Mucosa of stomach (tissue), 1 donor: ENCODE results near the gene F13A1.

Experiments used
- H3K27me3 ChIP-seq: one replicate; pipeline ENCODE4 v1.7.0; 2013; ENCODE audit warnings: mild to moderate bottlenecking, low read length; ENCODE audit not compliant: control insufficient read depth, insufficient read depth
- H3K36me3 ChIP-seq: one replicate; pipeline ENCODE4 v1.7.0; 2013; ENCODE audit warnings: low read length; ENCODE audit not compliant: control insufficient read depth, insufficient read depth
- H3K4me1 ChIP-seq: one replicate; pipeline ENCODE4 v1.7.0; 2013; ENCODE audit warnings: mild to moderate bottlenecking, low read length; ENCODE audit not compliant: control insufficient read depth, insufficient read depth
- H3K4me3 ChIP-seq: one replicate; pipeline ENCODE4 v1.7.0; 2013; ENCODE audit warnings: low read length
- H3K9ac ChIP-seq: one replicate; pipeline ENCODE4 v1.7.0; 2013; ENCODE audit warnings: mild to moderate bottlenecking, low read length, moderate library complexity
- H3K9me3 ChIP-seq: one replicate; pipeline ENCODE4 v1.7.0; 2013; ENCODE audit warnings: mild to moderate bottlenecking, low read length, moderate library complexity; ENCODE audit not compliant: control insufficient read depth
- donor health status: Pancreatic carcinoma.

F13A1 gene

DNA sequence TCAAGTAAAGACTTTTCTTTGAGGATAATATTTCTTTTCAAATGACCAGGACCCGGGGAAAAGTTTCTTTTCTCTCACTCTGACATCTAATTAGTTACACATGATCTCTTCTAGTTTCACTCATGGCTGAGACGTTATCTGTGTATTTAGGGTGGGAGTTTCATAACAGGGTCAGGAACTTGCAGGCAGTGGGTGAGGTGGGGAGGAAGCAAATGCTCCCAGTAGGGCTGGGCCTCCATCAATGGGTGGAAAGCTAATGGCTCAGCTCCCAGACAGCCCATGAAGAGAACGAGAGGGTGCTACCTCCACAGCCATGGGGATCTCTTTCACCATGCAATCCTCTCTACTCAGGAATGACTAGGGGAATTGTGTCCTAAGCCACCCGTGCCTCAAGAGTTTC is 119.3 kb downstream of the F13A1 start:
- Histone ChIP-seq H3K4me3 (no peak overlapping the region), H3K4me1 (no peaks in the 10 kb centered on the region), H3K9me3 (no peaks in the 10 kb centered on the region), H3K36me3 (no peaks in the 10 kb centered on the region), H3K27me3 (no peaks in the 10 kb centered on the region), H3K9ac (no peak overlapping the region)

DNA sequence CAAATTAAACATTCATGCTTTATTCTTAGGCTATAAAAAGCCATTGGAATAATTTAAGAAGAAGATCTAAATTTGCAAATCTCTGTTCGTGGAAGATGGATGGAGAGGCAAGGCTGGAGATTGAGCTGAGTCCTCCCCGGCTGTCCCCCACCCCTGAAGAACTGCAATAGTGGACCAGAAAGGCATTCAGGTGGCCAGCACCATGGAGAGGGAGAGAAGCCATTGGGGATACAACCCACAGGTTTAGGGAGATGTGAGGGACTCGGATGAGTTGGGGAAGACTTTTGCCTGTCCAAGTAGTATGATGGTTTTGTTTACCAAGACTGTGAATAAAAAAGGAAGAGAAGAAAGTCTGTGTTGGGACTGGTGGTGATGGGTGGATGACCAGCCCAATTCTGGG is 120.8 kb downstream of the F13A1 start:
- no peak overlapping the region for H3K9ac ChIP-seq
- H3K36me3 ChIP-seq, result no peaks in the 10 kb centered on the region
- no peaks in the 10 kb centered on the region for H3K27me3 ChIP-seq
- H3K9me3 ChIP-seq, result no peaks in the 10 kb centered on the region
- no peak overlapping the region for H3K4me3 ChIP-seq
- no peaks in the 10 kb centered on the region for H3K4me1 ChIP-seq

DNA sequence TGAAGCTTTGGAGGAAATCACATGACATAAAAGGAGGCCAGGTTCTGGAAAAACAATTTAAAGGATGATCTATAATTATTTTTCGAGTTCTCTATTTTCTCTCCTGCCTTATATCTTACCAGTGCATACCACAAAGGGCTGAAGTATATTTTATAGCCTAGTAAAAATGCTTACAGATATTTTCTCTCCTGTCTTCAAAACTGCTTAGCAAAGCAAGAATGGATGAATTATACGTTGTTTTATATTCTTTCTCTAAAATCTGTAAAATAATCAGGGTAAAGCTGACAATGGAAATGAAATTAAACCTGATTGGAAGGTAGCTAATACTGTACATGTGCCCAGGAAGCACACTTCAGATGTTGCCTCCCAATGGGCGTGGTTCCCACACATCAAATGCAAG is 123.7 kb downstream of the F13A1 start:
- Histone ChIP-seq H3K4me1 (no peaks in the 10 kb centered on the region), H3K4me3 (no peak overlapping the region), H3K36me3 (no peaks in the 10 kb centered on the region), H3K27me3 (no peaks in the 10 kb centered on the region), H3K9me3 (no peaks in the 10 kb centered on the region), H3K9ac (no peak overlapping the region)

DNA sequence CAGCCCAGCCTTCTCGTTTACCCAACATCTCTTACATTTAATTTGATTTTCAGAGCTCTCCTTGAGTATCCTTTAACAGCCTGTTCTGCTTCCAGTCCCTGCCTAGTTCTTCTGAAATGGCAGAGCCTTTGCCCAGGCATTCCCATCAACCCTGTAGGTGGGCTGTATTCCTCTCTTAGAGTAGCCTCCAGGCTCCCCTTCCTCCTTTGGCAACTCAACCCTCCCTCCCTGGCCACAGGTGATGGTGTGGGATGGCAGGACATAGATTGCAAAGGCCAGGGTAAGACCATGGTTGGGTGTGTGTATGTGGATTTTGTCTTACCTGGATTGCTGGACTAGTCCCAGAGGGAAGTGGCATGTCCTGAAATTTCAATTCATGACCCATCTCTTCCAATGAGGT is 125.4 kb downstream of the F13A1 start:
- H3K9me3 ChIP-seq, result no peaks in the 10 kb centered on the region
- no peak overlapping the region for H3K9ac ChIP-seq
- no peak overlapping the region for H3K4me3 ChIP-seq
- H3K36me3 ChIP-seq, result no peaks in the 10 kb centered on the region
- no peaks in the 10 kb centered on the region for H3K27me3 ChIP-seq
- H3K4me1 ChIP-seq, result no peaks in the 10 kb centered on the region

DNA sequence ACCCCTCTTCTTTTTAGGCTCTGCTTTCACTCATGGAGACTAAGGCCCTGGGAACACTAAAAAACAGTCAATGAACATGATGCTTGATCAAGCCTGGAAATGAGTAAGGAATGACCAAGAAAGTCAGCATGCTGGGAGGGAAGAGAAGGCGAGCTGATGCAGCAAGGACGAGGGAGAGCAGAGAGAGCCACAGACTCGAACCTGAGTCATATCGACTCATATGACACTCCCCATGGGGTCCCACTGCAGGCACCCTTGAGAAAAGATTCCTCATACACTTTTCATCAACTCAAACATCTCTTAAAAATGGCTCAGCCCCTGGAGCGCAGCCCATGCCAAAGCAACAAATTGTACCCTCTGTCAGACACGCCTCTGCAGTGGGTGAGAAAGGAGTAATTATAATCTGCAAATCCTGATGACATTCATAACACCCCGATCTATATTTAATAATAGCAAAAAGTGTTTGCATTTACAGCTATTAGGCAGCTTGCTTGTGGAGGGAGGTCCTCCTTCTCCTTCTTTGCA is 127.2 kb downstream of the F13A1 start:
- no peaks in the 10 kb centered on the region for H3K36me3 ChIP-seq
- H3K9me3 ChIP-seq, result no peaks in the 10 kb centered on the region
- no peak overlapping the region for H3K4me3 ChIP-seq
- H3K27me3 ChIP-seq, result no peaks in the 10 kb centered on the region
- H3K4me1 ChIP-seq, result no peaks in the 10 kb centered on the region
- H3K9ac ChIP-seq, result no peak overlapping the region

DNA sequence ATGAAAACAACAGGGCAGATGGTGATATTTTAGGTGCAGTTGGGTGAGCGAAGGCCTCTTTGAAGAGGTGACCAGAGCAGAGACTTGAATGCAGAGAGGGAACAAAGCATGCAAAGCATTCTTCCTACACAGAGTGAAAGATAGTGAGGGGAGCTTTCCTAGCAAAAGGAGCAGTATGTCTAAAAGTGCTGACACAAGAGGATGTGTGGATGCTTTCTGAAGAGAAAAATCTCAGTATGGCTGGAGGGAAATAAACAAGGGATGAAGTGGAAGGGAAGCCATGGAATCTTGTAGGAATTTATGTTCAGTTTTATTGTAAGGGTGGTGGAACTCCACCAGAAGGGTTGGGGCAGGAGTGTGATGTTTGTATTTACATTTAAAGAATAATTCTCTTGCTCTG is 128.6 kb downstream of the F13A1 start:
- H3K9me3 ChIP-seq, result no peaks in the 10 kb centered on the region
- no peaks in the 10 kb centered on the region for H3K4me1 ChIP-seq
- H3K36me3 ChIP-seq, result no peaks in the 10 kb centered on the region
- no peak overlapping the region for H3K4me3 ChIP-seq
- H3K27me3 ChIP-seq, result no peaks in the 10 kb centered on the region
- no peak overlapping the region for H3K9ac ChIP-seq

DNA sequence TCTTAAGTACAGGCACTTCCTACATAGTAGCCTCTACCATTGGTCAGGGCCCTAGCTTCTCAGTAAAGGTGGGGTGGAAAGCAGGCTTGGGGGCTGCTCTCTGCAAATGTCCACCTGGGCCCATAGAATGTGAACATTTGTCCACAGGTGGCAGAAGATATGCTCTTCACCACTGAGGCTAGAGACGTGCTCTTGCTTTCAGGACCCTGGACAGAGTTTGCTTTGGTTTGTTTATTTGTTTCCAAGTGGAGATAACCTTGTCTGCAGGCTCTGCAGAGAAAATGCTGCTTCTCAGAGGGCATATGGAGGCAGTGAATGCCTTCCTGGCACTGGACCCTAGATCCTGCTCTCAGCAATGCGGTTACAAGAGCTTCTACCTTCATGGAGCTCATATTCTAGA is 129.0 kb downstream of the F13A1 start:
- no peaks in the 10 kb centered on the region for H3K4me1 ChIP-seq
- no peak overlapping the region for H3K9ac ChIP-seq
- no peak overlapping the region for H3K4me3 ChIP-seq
- no peaks in the 10 kb centered on the region for H3K36me3 ChIP-seq
- H3K9me3 ChIP-seq, result no peaks in the 10 kb centered on the region
- no peaks in the 10 kb centered on the region for H3K27me3 ChIP-seq

DNA sequence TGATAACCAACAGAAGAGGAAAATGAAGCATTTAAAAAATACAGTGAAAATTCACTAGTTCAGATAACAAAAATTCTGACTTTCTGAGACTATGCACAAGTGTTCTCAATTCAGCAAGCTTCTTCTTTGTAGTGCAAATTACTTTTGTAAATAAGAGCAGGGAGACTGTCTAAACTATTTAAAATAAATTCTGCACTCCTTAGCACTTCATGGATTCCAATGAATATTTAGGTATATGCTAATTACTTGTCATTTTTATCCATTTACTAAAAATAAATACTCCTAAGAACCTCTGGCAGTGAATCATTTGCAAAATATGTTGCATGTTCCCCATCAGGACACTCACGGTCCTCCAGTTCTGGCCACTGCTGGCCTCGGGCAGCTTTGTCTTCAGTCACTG is 139.8 kb downstream of the F13A1 start:
- Histone ChIP-seq H3K9ac (no peak overlapping the region), H3K36me3 (no peaks in the 10 kb centered on the region), H3K4me1 (no peaks in the 10 kb centered on the region), H3K27me3 (no peaks in the 10 kb centered on the region), H3K9me3 (no peaks in the 10 kb centered on the region), H3K4me3 (no peak overlapping the region)

DNA sequence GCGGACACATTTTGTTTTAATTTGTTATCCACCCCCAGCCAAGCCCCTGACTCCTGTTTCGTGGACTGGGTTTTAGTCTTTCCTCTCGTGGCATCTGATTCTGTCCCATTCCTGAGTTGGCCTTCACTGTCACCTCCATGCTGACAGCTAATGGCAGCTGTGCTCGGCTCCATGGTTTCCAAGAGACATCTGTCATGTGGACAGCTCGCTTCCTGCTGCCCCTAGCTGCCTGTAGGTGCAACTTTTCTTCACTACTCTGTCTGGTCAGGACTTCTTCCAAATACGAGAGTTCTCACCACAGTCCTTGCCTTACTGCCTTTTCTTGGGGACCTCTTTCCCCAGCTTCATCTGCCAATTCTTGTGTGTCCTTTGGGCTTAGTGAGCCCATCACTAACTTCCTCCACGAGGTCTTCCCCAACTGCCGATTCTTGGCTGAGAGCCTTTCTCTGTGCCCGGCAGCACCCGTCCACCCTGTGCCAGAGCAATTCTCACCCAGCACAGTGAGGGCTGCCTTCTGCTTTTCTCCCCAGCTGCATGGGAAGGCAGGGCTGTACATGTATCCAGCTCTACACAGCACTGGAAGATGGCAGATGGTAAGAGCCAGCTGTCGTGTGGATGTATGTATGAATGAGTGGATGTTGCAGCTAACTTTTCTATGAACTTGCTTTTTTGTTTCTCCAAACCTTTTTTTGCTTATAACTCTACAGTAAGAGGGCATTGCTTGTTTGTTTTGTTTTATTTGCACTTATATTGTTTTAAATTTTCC is 140.4 kb downstream of the F13A1 start:
- Histone ChIP-seq H3K4me3 (no peak overlapping the region), H3K36me3 (no peaks in the 10 kb centered on the region), H3K4me1 (no peaks in the 10 kb centered on the region), H3K9ac (no peak overlapping the region), H3K27me3 (no peaks in the 10 kb centered on the region), H3K9me3 (no peaks in the 10 kb centered on the region)

DNA sequence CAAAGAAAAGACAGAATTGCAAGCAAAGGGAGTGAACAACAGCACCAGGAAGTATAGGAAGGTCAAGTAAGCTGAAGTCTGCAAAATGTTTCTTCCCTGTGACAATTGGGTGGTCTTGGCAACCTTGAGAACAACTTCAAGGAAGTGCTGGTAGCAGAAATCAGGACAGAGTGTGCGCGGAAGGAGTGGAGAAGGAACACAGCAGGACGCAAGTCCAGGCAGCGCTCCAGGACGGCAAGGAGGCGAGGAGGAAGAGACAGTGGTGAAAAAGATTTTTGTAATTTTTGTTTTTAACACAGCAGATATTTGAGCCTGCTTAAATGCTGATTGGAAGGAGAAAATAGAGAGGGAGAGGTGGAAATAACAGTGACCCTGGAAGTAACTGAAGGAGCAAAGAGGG is 141.7 kb downstream of the F13A1 start:
- Histone ChIP-seq H3K36me3 (no peaks in the 10 kb centered on the region), H3K4me1 (no peaks in the 10 kb centered on the region), H3K4me3 (no peak overlapping the region), H3K9me3 (no peaks in the 10 kb centered on the region), H3K27me3 (no peaks in the 10 kb centered on the region), H3K9ac (no peak overlapping the region)

DNA sequence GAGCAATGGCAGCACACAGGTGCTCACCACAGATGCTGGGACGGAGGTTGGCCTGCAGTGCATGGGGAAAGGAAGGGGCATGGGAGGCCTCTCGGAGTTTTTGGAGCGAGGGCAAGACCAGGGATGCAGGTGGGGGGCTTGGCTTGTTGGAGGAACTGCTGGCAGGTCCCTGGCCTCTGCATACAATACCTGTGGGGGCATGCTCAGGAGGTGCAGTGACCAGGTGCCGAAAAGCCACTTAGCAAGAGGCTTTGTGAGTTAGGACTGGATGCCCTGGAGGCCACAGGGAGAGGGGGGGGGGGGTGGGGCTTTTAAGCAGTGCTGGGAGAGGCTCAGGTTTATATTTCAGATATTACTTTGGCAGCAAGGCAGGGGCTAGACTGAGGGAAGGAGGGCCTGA is 142.7 kb downstream of the F13A1 start:
- H3K9ac ChIP-seq, result no peak overlapping the region
- no peaks in the 10 kb centered on the region for H3K4me1 ChIP-seq
- no peaks in the 10 kb centered on the region for H3K27me3 ChIP-seq
- no peaks in the 10 kb centered on the region for H3K9me3 ChIP-seq
- no peaks in the 10 kb centered on the region for H3K36me3 ChIP-seq
- H3K4me3 ChIP-seq, result no peak overlapping the region

DNA sequence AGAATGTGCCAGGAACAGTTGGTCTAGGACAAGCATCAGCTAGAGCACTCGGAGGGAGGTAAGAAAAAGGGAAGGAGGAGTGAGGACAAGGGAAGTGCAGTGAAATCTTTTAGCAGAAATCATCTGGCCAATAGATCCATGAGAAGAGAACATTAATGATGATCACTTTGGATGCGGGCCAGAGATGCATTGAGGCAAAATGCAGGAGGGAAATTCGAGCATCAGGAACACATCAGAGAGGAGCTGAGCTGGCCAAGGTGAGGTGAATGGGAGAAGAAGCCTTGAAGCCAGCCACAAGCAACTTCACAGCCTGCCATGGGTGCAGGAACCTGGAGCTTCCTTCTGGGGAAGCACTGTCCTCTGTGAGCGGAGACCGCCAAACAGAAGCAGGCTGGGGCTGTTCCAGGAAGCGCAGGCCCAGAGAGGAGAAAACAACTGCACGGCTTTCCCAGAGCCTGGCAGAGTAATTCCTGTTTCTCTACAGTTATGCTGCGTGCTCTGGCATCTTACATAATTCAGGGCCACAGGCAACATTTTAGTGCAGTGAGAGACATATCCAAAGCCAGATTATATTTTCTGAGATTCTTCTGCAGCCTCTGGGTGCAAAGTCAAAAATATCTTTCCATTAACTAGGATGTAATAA is 143.8 kb downstream of the F13A1 start:
- Histone ChIP-seq H3K27me3 (no peaks in the 10 kb centered on the region), H3K4me3 (no peak overlapping the region), H3K36me3 (no peaks in the 10 kb centered on the region)

More for the DNA sequence above, 143.8 kb downstream of the F13A1 start:
- Histone ChIP-seq H3K9ac (no peak overlapping the region), H3K9me3 (no peaks in the 10 kb centered on the region), H3K4me1 (no peaks in the 10 kb centered on the region)
